HG03103 (cell line): ENCODE measurements around the gene LLPH.
"Not testable (repeated sequence)": the region's sequence is repeated elsewhere in the genome, so short reads cannot be mapped to it uniquely, and the experiment has no call there.

Experiments
- ATAC-seq: cut with Tn5 transposase; IDR thresholded peaks from one replicate; pipeline ENCODE4 v1.9.1; 2021; ENCODE audit warnings: low read depth; ENCODE audit not compliant: unreplicated experiment

Gene LLPH

GRCh38 chr12:66130267-66131066 is at the start of gene LLPH:
TSS of gene LLPH (minus strand) at chr12:66130750. CDS start at chr12:66129106, 1,644 bp downstream.
- peak; percentile 96 for ATAC-seq

- no peak for ATAC-seq
These were observed 45.8 kb upstream of the LLPH start for GRCh38 chr12:66176105-66176900.

- not testable (repeated sequence) for ATAC-seq
These were observed 44.1 kb upstream of the LLPH start for GRCh38 chr12:66174391-66175325.

GRCh38 chr12:66170606-66171005 is 40.1 kb upstream of the LLPH start:
- ATAC-seq: no peak

GRCh38 chr12:66169221-66170170 is 38.9 kb upstream of the LLPH start, which contains the start of gene TMBIM4:
TSS of gene TMBIM4 (minus strand) at chr12:66169996. CDS start at chr12:66169951, 45 bp downstream.
- peak; percentile 78 for ATAC-seq

GRCh38 chr12:66168410-66168809 is 37.9 kb upstream of the LLPH start:
- no peak for ATAC-seq

GRCh38 chr12:66166561-66166960 is 36.0 kb upstream of the LLPH start:
- no peak for ATAC-seq

- no peak for ATAC-seq
These were observed 34.6 kb upstream of the LLPH start for GRCh38 chr12:66165141-66165540.

- ATAC-seq: no peak
These were observed 33.8 kb upstream of the LLPH start for GRCh38 chr12:66164349-66164821.

GRCh38 chr12:66163289-66163688 is 32.7 kb upstream of the LLPH start:
- no peak for ATAC-seq

- ATAC-seq: no peak
These were observed 32.2 kb upstream of the LLPH start for GRCh38 chr12:66162701-66163100.

- no peak for ATAC-seq
These were observed 30.2 kb upstream of the LLPH start for GRCh38 chr12:66160704-66161103.

GRCh38 chr12:66159123-66159522 is 28.6 kb upstream of the LLPH start:
- no peak for ATAC-seq

- no peak for ATAC-seq
These were observed 26.1 kb upstream of the LLPH start for GRCh38 chr12:66156654-66157053.

- no peak for ATAC-seq
These were observed 24.2 kb upstream of the LLPH start for GRCh38 chr12:66154776-66155175.

GRCh38 chr12:66152732-66153131 is 22.2 kb upstream of the LLPH start:
- no peak for ATAC-seq

GRCh38 chr12:66149702-66150398 is 19.3 kb upstream of the LLPH start:
- ATAC-seq: no peak
